ENCODE data around the gene TRIB2.

Gene TRIB2

DNA sequence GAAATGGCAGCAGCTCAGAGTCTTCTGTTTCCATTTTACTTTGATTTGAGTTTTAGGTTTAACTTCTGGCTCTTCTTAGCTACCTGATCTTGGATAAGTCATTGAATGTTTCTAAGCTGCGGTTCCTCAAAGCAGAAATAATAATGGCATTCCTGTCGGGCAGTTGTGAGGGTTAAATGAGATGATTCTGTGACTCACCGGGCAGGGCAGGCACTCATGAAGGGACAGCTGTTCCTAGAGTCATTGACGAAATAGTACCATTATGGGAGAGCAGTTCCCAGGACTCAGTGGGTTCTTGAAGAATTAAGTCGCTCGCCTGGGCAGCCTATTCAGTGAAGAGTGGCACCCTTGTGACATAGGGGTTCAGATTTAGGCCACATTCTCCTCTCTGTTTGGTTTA lies 10.3 kb downstream of the TRIB2 start:
- no peaks in the 10 kb centered on the region for H3K27me3 ChIP-seq (ENCODE audit: control insufficient read depth in 2 of 2, insufficient read depth in 2 of 2, low read length in 2 of 2)
- peaks cover 0 to 12% of the 10 kb centered on the region in 2 donors for H3K4me1 ChIP-seq (ENCODE audit: control insufficient read depth in 2 of 2, insufficient read depth in 2 of 2, low read length in 2 of 2)
- H3K27ac ChIP-seq (ENCODE audit: low read depth in 2 of 2, low read length in 2 of 2), result no peak overlapping the region
- no peak overlapping the region for H3K9ac ChIP-seq (ENCODE audit: low read depth in 1 of 2, low read length in 2 of 2)
- H3K9me3 ChIP-seq (ENCODE audit: control insufficient read depth in 2 of 2, low read length in 2 of 2), result no peaks in the 10 kb centered on the region
- H3K36me3 ChIP-seq (ENCODE audit: control insufficient read depth in 2 of 2, insufficient read depth in 2 of 2, low read length in 2 of 2), result peaks cover 0 to 7% of the 10 kb centered on the region in 2 donors
- H3K4me3 ChIP-seq (ENCODE audit: low read length in 2 of 2), result no peak overlapping the region

DNA sequence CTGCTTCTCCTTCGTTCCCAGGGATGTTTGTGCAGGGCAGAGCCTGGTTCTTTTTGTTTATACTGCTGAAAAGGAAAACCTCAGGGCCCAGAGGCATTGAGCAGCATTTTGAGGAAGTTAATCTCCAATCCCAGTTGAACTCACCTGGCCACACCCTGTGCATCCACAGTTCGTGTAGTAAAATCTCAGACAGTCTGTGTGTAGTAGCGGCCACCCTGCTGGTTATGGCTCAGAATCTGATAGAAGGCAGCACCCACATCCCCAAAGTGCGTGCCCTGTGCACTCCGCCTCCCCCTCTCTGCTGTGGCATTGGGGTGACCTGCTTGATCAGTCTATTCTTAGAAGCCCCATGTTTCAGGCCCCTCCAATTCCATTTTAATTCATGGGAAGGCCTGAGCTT lies 10.9 kb downstream of the TRIB2 start:
- H3K27ac ChIP-seq (ENCODE audit: low read depth in 2 of 2, low read length in 2 of 2), result peak overlapping the region in 1 of 2 donors; percentile 59
- no peak overlapping the region for H3K9ac ChIP-seq (ENCODE audit: low read depth in 1 of 2, low read length in 2 of 2)
- peaks cover 0 to 7% of the 10 kb centered on the region in 2 donors for H3K36me3 ChIP-seq (ENCODE audit: control insufficient read depth in 2 of 2, insufficient read depth in 2 of 2, low read length in 2 of 2)
- no peaks in the 10 kb centered on the region for H3K27me3 ChIP-seq (ENCODE audit: control insufficient read depth in 2 of 2, insufficient read depth in 2 of 2, low read length in 2 of 2)
- peaks cover 0 to 15% of the 10 kb centered on the region in 2 donors for H3K4me1 ChIP-seq (ENCODE audit: control insufficient read depth in 2 of 2, insufficient read depth in 2 of 2, low read length in 2 of 2)
- no peaks in the 10 kb centered on the region for H3K9me3 ChIP-seq (ENCODE audit: control insufficient read depth in 2 of 2, low read length in 2 of 2)
- H3K4me3 ChIP-seq (ENCODE audit: low read length in 2 of 2), result peak overlapping the region in 1 of 2 donors; percentile 42

DNA sequence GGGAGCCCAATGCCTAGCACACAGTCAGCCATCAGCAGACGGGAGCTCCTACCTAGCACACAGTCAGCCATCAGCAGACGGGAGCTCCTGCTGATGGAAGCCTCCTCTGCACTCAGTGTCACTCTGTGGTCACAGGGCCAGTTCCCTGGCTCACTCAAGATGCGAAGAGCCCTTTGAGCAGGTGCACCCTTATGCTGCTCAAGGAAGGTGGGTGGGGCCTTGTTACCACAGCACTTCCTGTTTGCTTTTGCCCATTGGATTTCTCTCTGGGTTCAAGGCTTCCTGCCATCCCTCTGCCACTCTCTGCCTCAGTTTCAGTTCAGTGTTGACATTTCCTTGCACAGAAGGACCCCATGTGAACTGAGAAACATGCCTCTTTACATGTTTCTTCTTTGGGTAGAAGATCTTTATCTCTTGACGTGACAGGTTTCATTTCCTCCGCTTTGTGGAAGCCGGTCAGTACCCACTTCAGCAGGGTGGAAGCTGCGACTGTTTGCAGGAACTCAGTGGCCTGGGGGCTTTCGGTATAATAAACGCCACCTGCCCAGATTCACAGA lies 11.6 kb downstream of the TRIB2 start:
- Histone ChIP-seq H3K27ac (ENCODE audit: low read depth in 2 of 2, low read length in 2 of 2) (peak overlapping the region; percentile 24 to 59), H3K9ac (ENCODE audit: low read depth in 1 of 2, low read length in 2 of 2) (no peak overlapping the region), H3K9me3 (ENCODE audit: control insufficient read depth in 2 of 2, low read length in 2 of 2) (no peaks in the 10 kb centered on the region), H3K4me1 (ENCODE audit: control insufficient read depth in 2 of 2, insufficient read depth in 2 of 2, low read length in 2 of 2) (peaks cover 0 to 15% of the 10 kb centered on the region in 2 donors), H3K27me3 (ENCODE audit: control insufficient read depth in 2 of 2, insufficient read depth in 2 of 2, low read length in 2 of 2) (no peaks in the 10 kb centered on the region), H3K36me3 (ENCODE audit: control insufficient read depth in 2 of 2, insufficient read depth in 2 of 2, low read length in 2 of 2) (peaks cover 0 to 7% of the 10 kb centered on the region in 2 donors), H3K4me3 (ENCODE audit: low read length in 2 of 2) (peak overlapping the region; percentile 21 to 42)

DNA sequence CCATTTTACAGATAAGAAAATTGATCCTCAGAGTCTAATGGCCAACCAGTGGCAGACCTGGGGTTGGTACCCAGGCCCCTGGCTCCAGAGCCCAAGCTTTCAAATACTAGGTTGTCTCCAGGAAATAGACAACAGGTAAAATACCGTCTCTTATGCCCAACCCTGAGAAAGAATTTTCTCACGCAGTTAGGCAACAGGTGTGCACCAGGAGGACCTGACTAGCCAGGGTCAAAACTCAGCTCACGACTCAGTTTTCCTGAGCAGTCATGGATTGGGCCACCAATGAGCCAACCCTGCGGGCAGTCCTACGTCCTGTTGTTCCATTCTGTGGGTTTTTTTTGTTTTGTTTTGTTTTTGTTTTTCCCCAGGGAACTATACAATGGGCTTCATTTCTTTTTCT lies 13.5 kb downstream of the TRIB2 start:
- no peak overlapping the region for H3K9ac ChIP-seq (ENCODE audit: low read depth in 1 of 2, low read length in 2 of 2)
- H3K27me3 ChIP-seq (ENCODE audit: control insufficient read depth in 2 of 2, insufficient read depth in 2 of 2, low read length in 2 of 2), result no peaks in the 10 kb centered on the region
- H3K36me3 ChIP-seq (ENCODE audit: control insufficient read depth in 2 of 2, insufficient read depth in 2 of 2, low read length in 2 of 2), result peaks cover 0 to 2% of the 10 kb centered on the region in 2 donors
- H3K9me3 ChIP-seq (ENCODE audit: control insufficient read depth in 2 of 2, low read length in 2 of 2), result no peaks in the 10 kb centered on the region
- H3K4me3 ChIP-seq (ENCODE audit: low read length in 2 of 2), result no peak overlapping the region
- H3K27ac ChIP-seq (ENCODE audit: low read depth in 2 of 2, low read length in 2 of 2), result no peak overlapping the region
- H3K4me1 ChIP-seq (ENCODE audit: control insufficient read depth in 2 of 2, insufficient read depth in 2 of 2, low read length in 2 of 2), result peaks cover 0 to 15% of the 10 kb centered on the region in 2 donors

DNA sequence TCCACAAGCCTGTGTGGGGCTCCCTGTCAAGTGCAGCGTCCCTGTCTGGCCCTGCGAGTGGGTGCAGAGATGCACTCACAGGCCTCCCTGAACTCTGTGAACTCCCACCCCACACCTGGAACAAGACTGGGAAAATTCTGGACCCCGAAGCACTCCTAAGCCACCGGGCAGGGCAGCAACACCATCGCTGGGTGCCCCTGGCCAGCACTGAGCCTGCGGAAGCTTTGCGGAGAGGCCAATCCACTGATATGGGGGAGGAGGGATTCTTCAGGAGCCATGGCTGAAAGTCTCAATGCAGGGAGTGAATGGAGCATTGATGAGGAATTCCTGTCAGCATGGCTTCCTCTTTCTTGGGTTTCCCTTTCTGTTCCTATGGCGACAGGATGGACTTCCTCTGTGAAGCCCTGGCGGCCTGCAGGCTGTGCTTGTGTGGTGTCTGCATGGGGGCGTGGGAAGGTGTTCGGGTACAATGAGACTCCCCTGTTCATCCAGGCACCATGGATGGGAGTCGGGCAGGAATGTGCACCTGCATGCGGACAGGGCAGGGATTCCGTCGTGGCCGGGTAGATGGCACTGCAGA lies 15.1 kb downstream of the TRIB2 start:
- H3K36me3 ChIP-seq (ENCODE audit: control insufficient read depth in 2 of 2, insufficient read depth in 2 of 2, low read length in 2 of 2), result no peaks in the 10 kb centered on the region
- peaks cover 0 to 15% of the 10 kb centered on the region in 2 donors for H3K4me1 ChIP-seq (ENCODE audit: control insufficient read depth in 2 of 2, insufficient read depth in 2 of 2, low read length in 2 of 2)
- H3K9ac ChIP-seq (ENCODE audit: low read depth in 1 of 2, low read length in 2 of 2), result no peak overlapping the region
- H3K9me3 ChIP-seq (ENCODE audit: control insufficient read depth in 2 of 2, low read length in 2 of 2), result no peaks in the 10 kb centered on the region
- H3K4me3 ChIP-seq (ENCODE audit: low read length in 2 of 2), result no peak overlapping the region
- no peaks in the 10 kb centered on the region for H3K27me3 ChIP-seq (ENCODE audit: control insufficient read depth in 2 of 2, insufficient read depth in 2 of 2, low read length in 2 of 2)
- H3K27ac ChIP-seq (ENCODE audit: low read depth in 2 of 2, low read length in 2 of 2), result no peak overlapping the region

DNA sequence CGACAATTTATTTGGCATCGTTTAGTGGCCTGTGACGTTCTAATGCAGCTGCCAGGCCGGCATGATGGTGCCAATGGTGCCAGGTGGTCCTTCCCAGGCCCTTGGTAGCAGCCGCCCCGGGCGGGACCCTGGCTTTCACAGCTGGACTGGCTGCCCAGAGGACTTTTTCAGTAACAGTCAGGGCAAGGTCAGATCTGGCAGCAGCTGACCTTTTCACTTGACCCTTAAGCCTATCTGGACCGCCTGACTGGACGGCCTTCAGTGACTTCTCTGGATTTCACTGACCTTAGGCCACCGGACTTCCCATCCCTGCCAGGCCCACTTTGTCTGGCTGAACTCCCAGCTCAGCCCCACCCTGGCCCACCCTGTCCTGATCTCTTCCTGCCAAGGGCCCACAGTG lies 15.9 kb downstream of the TRIB2 start:
- no peaks in the 10 kb centered on the region for H3K9me3 ChIP-seq (ENCODE audit: control insufficient read depth in 2 of 2, low read length in 2 of 2)
- H3K27me3 ChIP-seq (ENCODE audit: control insufficient read depth in 2 of 2, insufficient read depth in 2 of 2, low read length in 2 of 2), result no peaks in the 10 kb centered on the region
- H3K4me3 ChIP-seq (ENCODE audit: low read length in 2 of 2), result no peak overlapping the region
- no peak overlapping the region for H3K27ac ChIP-seq (ENCODE audit: low read depth in 2 of 2, low read length in 2 of 2)
- H3K9ac ChIP-seq (ENCODE audit: low read depth in 1 of 2, low read length in 2 of 2), result no peak overlapping the region
- H3K36me3 ChIP-seq (ENCODE audit: control insufficient read depth in 2 of 2, insufficient read depth in 2 of 2, low read length in 2 of 2), result no peaks in the 10 kb centered on the region
- peaks cover 0 to 7% of the 10 kb centered on the region in 2 donors for H3K4me1 ChIP-seq (ENCODE audit: control insufficient read depth in 2 of 2, insufficient read depth in 2 of 2, low read length in 2 of 2)

DNA sequence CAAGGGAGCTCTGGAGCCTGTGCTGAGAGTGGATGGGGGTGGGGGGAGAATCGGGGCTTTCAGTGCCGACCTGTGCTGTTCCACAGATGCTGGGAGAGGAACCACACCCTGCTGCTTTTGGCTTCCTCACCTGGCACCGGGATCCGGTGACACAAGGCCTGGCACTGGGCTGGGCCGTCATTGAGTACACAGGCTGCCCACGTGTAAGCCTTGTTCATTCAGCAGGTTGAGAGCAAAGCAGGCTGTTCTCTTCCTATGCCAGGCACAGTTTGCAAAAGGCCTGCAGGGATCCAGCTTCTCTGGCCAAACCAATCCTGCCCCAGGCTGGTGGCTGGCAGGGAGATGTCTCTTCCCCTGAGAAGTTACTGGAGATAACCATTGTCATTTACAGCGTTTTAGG lies 17.1 kb downstream of the TRIB2 start:
- no peak overlapping the region for H3K9ac ChIP-seq (ENCODE audit: low read depth in 1 of 2, low read length in 2 of 2)

DNA sequence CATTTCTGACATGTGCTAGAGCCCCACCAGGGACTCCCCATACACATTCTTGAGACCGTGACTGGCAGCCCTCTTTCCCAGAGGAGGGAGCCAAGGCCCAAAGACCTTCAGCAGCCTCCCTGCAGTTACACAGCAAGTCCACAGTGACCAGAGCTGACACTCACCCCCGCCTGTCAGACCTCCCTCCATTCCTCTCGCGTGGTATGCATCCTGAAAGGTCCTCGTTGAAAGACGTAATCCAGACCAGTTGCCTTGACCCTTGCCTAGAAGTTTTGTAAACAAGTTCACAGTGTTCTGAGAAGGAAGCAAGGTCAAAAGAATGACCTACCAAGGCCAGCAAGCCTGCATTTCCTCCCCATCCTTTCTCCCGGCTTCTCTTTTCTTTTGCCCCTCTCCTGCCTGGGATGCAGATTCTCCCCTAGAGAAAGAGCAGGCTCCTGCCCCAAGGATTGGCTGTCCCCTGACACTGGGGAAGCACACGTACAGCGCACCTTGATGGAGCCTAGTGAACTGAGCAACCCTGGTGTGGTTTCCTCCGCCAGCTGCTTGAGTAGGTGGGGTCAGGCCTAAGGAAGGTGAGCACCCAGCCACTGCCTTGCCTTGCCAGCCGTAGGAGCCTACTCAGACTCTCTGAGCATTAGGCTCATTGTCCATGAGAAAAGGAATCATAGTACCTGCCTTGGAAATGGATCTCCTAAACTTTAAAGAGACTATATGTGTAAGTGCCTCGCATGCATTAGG lies 18.3 kb downstream of the TRIB2 start:
- H3K9ac ChIP-seq (ENCODE audit: low read depth in 1 of 2, low read length in 2 of 2), result no peak overlapping the region
- peaks cover 0 to 3% of the 10 kb centered on the region in 2 donors for H3K4me1 ChIP-seq (ENCODE audit: control insufficient read depth in 2 of 2, insufficient read depth in 2 of 2, low read length in 2 of 2)
- no peaks in the 10 kb centered on the region for H3K36me3 ChIP-seq (ENCODE audit: control insufficient read depth in 2 of 2, insufficient read depth in 2 of 2, low read length in 2 of 2)
- no peak overlapping the region for H3K4me3 ChIP-seq (ENCODE audit: low read length in 2 of 2)
- no peak overlapping the region for H3K27ac ChIP-seq (ENCODE audit: low read depth in 2 of 2, low read length in 2 of 2)
- no peaks in the 10 kb centered on the region for H3K9me3 ChIP-seq (ENCODE audit: control insufficient read depth in 2 of 2, low read length in 2 of 2)
- no peaks in the 10 kb centered on the region for H3K27me3 ChIP-seq (ENCODE audit: control insufficient read depth in 2 of 2, insufficient read depth in 2 of 2, low read length in 2 of 2)

More for the DNA sequence above, 17.1 kb downstream of the TRIB2 start:
- Histone ChIP-seq H3K4me3 (ENCODE audit: low read length in 2 of 2) (no peak overlapping the region), H3K36me3 (ENCODE audit: control insufficient read depth in 2 of 2, insufficient read depth in 2 of 2, low read length in 2 of 2) (no peaks in the 10 kb centered on the region), H3K27ac (ENCODE audit: low read depth in 2 of 2, low read length in 2 of 2) (no peak overlapping the region), H3K4me1 (ENCODE audit: control insufficient read depth in 2 of 2, insufficient read depth in 2 of 2, low read length in 2 of 2) (peaks cover 0 to 3% of the 10 kb centered on the region in 2 donors), H3K27me3 (ENCODE audit: control insufficient read depth in 2 of 2, insufficient read depth in 2 of 2, low read length in 2 of 2) (no peaks in the 10 kb centered on the region), H3K9me3 (ENCODE audit: control insufficient read depth in 2 of 2, low read length in 2 of 2) (no peaks in the 10 kb centered on the region)

DNA sequence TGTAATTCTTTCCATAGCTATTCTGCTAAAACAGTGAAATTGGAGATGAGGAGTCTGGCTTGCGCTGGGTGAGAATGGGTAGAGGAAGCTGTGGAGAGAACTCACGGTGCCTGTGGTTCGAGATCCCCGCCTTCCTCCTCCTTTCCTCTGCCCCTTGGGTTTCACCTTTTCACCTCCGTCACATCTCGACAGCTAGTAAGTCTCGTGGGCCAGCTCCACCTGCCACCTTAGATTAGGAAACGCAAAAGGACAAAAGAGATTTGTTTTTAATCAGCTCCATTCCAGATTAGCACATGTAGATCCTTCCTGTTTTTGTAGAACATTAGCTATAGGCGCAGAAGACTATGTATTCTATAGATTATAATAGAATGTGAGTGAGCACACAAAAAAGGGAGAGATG lies 20.6 kb downstream of the TRIB2 start:
- Histone ChIP-seq H3K27ac (ENCODE audit: low read depth in 2 of 2, low read length in 2 of 2) (no peak overlapping the region), H3K4me1 (ENCODE audit: control insufficient read depth in 2 of 2, insufficient read depth in 2 of 2, low read length in 2 of 2) (peaks cover 0 to 2% of the 10 kb centered on the region in 2 donors), H3K4me3 (ENCODE audit: low read length in 2 of 2) (no peak overlapping the region), H3K36me3 (ENCODE audit: control insufficient read depth in 2 of 2, insufficient read depth in 2 of 2, low read length in 2 of 2) (peaks cover 0 to 6% of the 10 kb centered on the region in 2 donors), H3K9me3 (ENCODE audit: control insufficient read depth in 2 of 2, low read length in 2 of 2) (no peaks in the 10 kb centered on the region), H3K9ac (ENCODE audit: low read depth in 1 of 2, low read length in 2 of 2) (no peak overlapping the region), H3K27me3 (ENCODE audit: control insufficient read depth in 2 of 2, insufficient read depth in 2 of 2, low read length in 2 of 2) (no peaks in the 10 kb centered on the region)

DNA sequence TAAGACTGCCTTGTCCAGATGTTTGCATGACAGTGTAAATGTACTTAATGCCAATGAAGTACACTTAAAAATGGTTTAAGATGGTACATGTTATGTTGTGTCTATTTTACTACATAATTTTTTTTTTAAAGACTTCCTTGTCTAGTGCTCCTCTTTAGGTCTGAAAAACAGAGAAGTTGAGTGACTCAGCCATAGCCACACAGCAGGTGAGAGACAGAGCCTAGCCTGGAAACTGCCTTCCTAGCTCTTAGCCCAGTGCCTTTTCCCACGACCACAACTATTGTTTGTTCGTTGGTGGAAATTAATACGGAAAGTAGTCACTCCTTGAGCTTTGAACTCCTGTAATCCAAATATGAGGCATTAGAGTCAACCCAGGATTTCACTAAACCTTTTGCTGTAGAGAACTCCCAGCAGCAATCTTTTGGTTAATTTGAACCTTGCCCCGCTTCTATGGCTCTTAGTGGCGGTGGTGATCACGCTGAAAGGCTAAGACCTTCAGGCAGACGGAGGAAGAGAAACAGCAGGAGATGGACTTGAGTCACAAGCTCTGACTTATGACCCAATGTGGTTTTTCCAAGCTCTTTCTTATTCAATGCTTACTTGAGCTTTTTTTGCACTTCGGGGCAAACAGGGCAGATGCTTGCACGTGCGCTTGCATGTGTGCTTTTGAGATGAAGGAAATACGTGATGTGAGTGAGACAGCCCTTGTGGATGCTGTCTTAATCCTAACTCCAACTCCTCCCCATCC lies 21.2 kb downstream of the TRIB2 start:
- no peak overlapping the region for H3K9ac ChIP-seq (ENCODE audit: low read depth in 1 of 2, low read length in 2 of 2)
- no peak overlapping the region for H3K4me3 ChIP-seq (ENCODE audit: low read length in 2 of 2)
- no peaks in the 10 kb centered on the region for H3K4me1 ChIP-seq (ENCODE audit: control insufficient read depth in 2 of 2, insufficient read depth in 2 of 2, low read length in 2 of 2)
- no peaks in the 10 kb centered on the region for H3K27me3 ChIP-seq (ENCODE audit: control insufficient read depth in 2 of 2, insufficient read depth in 2 of 2, low read length in 2 of 2)
- no peak overlapping the region for H3K27ac ChIP-seq (ENCODE audit: low read depth in 2 of 2, low read length in 2 of 2)
- peaks cover 0 to 6% of the 10 kb centered on the region in 2 donors for H3K36me3 ChIP-seq (ENCODE audit: control insufficient read depth in 2 of 2, insufficient read depth in 2 of 2, low read length in 2 of 2)
- no peaks in the 10 kb centered on the region for H3K9me3 ChIP-seq (ENCODE audit: control insufficient read depth in 2 of 2, low read length in 2 of 2)

All from mucosa of rectum (tissue), 2 donors.